ENCODE measurements around the gene VCPKMT.

DNA sequence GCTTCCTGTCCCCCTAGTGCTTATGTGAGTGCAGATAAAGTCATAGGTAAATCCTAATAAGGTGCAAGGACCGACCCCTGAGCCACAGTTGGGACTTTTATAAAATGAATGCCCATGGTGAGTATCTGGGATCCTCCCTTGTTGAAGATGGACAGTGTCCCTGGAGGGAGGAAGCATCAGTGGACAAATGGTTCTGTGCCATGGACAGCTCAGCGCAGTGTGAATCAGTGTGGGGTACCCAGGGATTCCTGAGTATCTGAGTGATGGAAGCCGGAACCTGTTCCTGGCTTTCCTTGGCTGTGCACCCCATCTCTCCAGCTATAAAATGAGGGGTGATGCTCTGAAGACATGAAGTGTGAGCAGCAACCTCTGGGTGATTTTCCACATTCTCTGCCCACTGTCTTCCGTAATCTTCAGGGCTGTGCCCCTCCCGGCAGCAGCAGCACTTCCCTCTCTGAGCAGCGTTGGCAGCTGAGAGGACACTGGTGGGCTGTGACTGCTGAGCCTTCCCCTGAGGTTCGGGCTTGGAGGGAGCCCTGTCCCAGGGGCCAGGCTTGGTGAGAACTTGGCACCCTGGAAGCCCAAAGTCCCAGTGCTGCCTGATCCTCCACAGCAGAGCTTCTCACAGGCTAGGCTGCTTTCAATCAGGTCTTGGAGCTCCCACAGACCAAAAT, 25.0 kb downstream of the VCPKMT start:
- TF ChIP-seq EZH2 (IDR thresholded peaks at IDR 0.05) (no peak), POLR2AphosphoS5 (IDR thresholded peaks at IDR 0.05; ENCODE audit: borderline replicate concordance, low read depth, low read length) (no peak), FOXP2 (optimal IDR thresholded peaks at IDR 0.05; ENCODE audit: control extremely low read depth, extremely low read length, insufficient read depth) (no peak)
